GM18951 (cell line): ENCODE data around the gene ALDH8A1.

Source experiments
- POLR2A ChIP-seq: IDR thresholded peaks from 4 replicates; pipeline ENCODE4 v1.6.1; 2011; ENCODE audit warnings: mild to moderate bottlenecking; ENCODE audit not compliant: insufficient read length, insufficient read depth; ENCODE audit errors: extremely low read depth
- in situ Hi-C: fragments of 300-500 bp; cut with MboI; formaldehyde crosslinking; loops from one replicate; pipeline ENCODE4 v1.12.0; 2022; ENCODE audit warnings: low sequenced_read_pairs, mixed read lengths, inconsistent platforms; ENCODE audit not compliant: unreplicated experiment

The ALDH8A1 gene

DNA sequence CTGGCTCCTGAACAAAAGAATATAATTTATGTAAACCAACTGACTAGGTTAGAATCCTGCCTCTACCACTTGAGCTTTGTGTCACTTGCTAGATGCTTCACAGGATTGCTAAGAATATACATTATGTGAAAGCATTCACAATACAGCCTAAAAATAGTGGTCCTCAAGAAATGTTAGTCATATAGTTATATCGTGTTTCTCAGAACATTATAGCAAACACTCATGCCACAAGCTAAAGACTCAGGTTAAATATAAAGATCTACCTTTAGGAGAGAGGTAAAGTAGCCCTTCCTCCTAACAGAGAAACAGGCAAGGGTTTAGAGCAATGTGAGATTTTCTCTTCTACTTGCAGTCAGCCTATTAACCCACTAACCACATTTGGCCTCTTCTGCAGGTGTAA is 17.8 kb upstream of the ALDH8A1 start:
- no peak for TF ChIP-seq POLR2A
- in situ Hi-C loops: no loop called here

DNA sequence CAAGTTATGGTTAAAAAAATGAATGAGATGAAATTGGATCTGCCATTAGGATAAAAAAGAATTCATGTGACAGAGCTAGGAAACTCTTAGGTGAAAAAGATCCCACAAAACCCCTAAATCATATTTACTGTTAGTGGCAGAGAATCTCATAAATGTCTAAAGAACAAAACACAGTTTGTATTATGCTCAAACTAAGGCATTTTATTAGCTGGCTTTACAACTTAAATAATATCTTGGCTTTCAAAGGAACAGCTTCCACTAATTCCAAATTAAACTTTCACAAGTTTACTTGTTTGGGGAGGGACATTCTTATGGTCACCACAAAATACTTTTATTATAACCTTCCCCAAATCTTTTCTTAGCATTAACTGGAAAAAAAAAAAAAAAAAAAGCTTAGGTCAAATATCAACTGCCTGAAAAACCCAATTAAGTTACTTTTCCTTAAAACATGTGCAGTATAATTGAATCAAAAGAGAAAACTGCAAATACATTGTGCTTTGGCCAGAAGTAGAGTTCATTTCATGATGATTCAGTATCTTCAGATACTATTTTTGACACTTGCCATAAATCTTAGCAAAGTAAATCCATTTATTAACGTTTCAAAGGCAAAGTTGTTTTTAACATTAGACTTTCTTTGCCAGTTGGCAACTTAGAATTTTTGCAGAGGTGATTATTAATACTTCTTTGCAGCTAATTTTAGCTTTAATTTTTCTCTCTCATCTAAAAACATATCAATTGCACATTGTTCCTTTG is 14.7 kb upstream of the ALDH8A1 start:
- TF ChIP-seq POLR2A: no peak
- in situ Hi-C loops: no loop called here

DNA sequence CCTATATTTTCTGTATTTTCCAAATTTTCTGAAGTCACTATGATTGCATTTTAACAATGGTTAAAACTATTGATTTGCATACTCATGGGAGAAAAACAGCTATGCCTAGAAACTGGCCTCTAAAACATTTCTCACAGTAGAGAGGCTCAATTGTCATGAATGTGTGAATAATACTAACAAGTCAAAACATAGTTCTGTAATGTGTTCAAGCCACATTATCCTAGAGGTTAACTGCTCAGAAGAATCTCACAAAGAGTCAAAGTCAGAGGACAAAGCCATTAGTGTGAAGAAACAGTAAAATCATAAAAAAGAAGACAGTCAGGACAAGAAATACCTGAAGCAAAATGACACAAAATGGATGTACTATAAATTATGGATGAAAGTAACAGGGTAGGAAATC is 12.5 kb upstream of the ALDH8A1 start:
- no peak for TF ChIP-seq POLR2A
- in situ Hi-C loops: no loop called here

DNA sequence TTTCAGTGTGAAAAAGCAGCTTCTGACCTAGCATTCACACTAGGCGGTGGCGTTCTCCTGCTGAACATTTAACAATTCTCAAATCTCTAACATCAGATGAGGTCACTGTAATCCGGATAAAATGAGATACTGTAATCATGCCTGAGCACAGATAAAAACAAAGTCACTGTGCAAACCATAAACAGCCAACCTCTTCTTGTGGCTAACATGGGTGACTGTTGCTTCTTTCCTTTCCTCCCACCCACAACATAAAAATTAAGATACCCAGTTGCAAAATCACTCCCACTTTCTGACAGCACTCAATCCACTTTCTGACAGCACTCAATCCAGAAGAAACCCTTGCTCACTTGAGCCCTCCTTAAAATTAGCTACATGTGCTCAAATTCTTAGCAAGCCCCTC is 11.5 kb upstream of the ALDH8A1 start:
- in situ Hi-C loops: no loop called here
- TF ChIP-seq POLR2A: no peak

DNA sequence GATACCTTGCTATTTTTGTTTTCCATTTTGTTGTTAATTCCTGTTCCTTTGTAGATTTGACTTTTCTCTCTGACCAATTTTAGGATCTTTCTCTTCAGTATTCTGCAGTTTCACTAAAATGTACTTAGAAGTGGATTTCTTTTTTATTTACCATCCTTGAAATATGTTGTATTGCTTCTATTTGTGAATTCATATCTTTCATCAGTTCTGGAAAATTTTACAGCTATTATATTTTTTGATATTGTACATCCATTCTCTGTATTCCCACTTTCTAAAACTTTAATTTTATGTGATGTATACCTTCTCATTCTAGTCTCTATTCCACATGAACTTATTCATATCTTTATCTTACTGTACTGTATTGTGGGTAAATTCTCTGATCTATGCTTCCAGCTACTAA is 9.7 kb upstream of the ALDH8A1 start:
- in situ Hi-C loops: no loop called here
- no peak for TF ChIP-seq POLR2A

DNA sequence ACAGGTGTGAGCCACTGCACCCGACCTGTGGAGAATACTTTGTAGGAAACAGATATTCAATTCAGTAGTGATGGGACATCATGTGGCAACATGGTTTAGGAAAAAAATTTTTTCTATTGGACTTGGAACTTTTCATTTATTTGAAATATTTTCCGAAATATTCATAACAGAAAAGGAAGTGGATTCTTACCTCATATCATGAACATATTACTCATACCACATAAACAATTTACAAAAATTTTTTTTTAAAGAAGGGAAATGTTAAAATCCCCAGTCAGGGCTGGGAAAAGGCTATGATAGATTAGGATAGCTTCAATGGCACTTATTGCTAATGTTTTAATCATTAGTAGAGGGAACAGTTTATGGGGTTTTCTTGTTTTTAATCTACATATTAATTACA is 6.8 kb upstream of the ALDH8A1 start:
- no peak for TF ChIP-seq POLR2A
- in situ Hi-C loops: no loop called here

DNA sequence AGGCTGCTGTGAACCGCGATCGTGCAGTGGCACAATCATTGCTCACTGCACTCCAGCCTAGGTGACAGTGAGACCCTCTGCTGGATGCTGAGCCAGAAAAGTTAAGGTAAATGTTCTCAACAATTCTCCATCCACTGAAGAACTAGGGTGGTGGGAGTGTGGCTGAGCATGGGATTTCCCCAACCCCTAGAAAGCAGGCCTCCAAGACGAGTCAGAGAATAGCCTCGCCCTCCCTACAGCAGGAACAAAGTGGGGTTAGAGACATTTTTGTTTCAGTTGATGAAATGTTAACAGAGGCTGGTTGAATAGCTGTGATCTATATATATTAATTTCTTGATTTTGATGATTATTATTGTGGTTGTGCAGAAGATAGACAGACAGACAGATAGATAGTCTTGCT is 6.1 kb upstream of the ALDH8A1 start:
- no peak for TF ChIP-seq POLR2A
- in situ Hi-C loops: no loop called here

DNA sequence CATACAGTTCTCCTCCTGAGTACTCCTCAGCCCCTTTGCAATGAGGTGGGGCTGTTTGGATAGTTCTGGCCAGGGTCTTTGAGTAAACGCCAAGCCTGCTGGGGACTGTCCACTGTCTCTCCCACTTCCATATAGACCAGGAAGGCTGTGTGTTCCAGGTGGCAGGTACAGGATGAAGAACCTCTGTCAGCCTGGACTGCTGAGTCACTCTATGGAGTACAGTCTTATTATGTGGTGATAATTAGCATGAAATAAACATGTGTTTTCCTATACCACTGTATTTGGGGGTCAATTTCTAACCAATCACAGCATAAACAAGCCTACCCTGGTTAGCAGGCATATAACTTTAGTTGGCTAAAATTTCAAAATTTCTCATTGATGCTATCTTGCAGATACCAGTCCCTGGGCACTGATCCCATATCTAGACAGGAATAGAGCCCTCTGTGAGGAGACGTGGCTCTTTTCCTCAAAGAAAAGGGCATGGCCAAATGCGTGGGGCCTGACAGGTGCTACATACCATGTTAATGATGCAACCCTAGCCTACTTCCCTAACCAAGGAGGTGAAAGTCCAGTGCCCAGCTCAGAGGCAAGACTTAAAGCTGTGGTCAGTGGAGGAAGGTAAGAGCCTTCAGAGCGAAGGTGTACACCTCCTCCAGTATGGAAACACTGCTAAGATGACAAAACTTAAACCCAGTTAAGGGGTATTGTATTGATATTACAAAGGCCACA is 4.5 kb upstream of the ALDH8A1 start:
- in situ Hi-C loops: no loop called here
- no peak for TF ChIP-seq POLR2A

DNA sequence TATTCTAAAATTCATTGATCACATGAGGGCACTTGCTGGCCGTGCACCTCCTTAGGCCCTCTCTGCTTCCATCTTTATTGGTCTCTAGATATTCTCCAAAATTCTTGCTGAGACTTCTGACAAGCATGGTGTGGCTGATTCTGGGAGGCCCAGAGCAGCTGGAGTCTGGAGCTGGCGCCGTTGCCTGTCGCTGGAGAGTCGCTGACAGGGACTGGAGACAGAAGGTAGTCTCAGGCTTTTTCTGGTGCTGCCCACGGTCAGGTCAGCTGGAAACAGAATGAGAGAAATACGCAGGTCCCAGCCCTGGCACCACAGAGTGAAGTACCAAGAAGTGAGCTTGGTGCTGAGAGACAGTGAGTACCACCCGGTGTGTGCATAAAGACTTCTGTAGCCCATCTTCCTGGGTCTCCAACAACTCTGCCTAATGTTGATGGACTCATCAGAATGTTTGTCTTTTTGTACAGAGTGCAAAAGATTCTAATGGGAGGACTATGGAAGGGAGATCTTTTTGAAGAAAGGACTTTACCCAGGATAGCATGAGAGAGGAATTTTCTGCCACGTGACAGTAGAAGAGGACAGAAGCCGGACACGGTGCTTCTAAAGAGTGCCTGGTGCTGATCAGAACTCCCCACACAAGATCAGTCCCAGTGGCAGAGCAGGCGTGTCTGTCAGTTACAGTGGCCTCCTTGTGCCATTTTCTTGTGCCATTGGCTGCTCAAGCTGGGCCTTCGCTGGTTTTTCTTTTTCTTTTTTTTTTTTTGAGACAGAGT is 1.8 kb upstream of the ALDH8A1 start:
- in situ Hi-C loops: no loop called here

DNA sequence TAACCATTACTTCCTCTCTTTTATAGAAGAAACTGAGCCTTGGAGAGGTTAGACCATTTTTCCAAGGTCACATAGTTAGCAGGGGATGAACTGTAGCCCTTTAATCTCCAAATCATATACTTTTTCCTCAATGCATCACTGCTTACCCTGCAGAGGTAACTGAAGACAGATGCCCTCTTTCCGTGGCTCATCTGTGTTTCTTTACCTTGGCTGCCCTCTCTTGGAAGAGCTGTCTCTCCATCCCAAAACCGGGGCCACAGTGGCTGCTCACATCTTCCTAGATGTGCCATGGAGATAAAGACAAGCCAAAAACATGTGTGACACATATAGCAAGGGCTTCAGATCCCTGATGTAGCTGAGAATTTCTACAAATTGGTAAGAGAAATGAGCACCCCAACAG is 581 bp upstream of the ALDH8A1 start:
- no peak for TF ChIP-seq POLR2A
- in situ Hi-C loops: no loop called here

More for the DNA sequence above, 1.8 kb upstream of the ALDH8A1 start:
- no peak for TF ChIP-seq POLR2A

DNA sequence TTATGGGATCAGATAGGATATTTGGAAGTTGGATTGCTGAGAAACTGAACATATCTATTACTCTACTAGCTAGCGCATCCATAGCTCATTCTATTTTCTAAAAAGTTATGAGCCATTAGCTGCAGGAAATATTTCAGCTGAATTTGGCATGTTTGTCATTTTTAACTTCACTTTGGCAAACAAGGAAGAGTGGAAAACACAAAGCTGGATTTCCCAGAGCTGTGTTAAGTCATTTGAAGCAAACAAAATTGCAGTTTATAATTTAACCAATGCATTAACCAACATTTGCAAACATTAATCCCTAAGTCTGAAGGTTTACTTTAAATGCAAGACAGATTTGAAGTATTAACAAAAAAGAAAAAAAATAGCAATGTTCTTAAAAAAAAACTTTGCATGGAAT is 1.2 kb downstream of the ALDH8A1 start:
- in situ Hi-C loops: no loop called here
- TF ChIP-seq POLR2A: no peak

DNA sequence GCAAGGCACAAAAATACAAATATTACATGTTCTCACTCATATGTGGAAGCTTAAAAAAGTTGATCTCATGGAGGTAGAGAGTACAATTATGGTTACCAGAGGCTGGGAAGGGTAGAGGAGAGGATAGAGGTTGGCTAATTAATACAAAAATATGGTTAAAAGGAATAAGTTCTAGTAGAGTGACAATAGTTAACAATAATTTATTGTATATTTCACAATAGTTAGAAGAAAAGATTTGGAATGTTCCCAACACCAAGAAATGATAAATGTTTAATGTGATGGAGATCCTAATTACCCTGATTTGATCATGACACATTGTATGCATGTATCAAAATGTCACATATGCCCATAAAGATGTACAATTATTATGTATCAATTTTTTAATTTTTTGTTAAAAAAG is 1.8 kb downstream of the ALDH8A1 start:
- no peak for TF ChIP-seq POLR2A
- in situ Hi-C loops: no loop called here

DNA sequence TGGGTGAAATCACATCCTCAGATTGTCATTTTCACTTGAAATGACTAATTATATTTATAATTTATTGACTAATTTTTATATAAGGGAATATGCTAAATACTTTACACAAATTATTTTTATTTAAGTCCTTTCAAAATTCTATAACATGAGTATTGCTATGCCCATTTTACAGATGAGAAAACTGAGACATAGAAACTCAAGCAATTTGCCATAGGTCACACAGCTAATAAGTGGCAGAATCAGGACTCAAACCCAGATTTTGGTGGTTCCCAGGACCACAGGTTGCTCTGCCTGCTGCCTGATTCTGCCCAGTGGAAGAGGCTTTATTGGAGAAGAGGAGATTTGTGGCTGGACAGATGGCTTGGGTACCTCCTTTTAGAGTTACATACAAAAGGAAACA is 4.9 kb downstream of the ALDH8A1 start:
- in situ Hi-C loops: no loop called here
- TF ChIP-seq POLR2A: no peak
